Measurements from ENCODE around the gene DNAH8.
"Not testable (repeated sequence)": the region's sequence is repeated elsewhere in the genome, so short reads cannot be mapped to it uniquely, and the experiment has no call there.

Gene DNAH8

DNA sequence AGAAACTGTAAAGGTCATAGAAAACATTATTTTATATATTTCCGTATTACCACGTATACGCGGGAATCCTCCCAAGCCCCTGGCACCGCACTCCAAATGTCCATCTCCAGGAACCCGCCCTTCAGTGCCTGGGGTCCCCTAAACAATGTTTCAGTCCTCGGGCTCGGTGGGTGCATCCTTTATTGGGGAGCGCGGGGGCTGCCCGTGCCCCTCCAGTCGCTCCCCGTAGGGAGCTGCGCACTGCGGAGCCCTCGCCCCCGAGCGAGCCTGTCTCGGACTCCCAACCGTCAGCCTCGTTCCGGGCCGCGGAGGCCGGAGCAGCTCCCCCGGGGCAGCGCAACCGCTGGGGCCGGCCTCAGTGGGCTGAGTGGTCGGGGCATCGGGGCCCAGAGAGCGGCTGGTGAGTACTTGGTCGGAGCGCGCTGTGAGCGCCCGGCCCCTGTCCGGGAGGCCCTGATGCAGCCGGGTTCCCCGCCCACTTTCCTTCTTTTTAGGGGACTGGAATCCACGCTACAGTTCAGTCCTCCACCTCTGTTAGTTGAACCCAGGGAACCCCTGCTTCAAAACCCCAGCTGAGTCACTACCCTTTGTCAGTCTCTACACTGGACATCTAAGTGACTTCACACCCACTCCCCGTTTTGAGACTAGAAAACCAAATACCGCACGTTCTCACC, at the start of gene DNAH8:
DNAH8 (plus strand) TSS at position 296 of the 674 bp plus-strand sequence. CDS start 7,499 bp downstream, outside the sequence.
- peak in 1 of 2 donors; percentile 10 for DNase-seq (ENCODE audit: low read depth in 2 of 2)

- DNase-seq (ENCODE audit: low read depth in 2 of 2) = no peak
Measured at GRCh38 chr6:38671885-38672467, 43.1 kb upstream of the DNAH8 start.

- peak in 1 of 2 donors; percentile 3 for DNase-seq (ENCODE audit: low read depth in 2 of 2)
Measured at GRCh38 chr6:38673397-38674165, 41.5 kb upstream of the DNAH8 start.

GRCh38 chr6:38676236-38676973, 38.7 kb upstream of the DNAH8 start:
- no peak for DNase-seq (ENCODE audit: low read depth in 2 of 2)

DNA sequence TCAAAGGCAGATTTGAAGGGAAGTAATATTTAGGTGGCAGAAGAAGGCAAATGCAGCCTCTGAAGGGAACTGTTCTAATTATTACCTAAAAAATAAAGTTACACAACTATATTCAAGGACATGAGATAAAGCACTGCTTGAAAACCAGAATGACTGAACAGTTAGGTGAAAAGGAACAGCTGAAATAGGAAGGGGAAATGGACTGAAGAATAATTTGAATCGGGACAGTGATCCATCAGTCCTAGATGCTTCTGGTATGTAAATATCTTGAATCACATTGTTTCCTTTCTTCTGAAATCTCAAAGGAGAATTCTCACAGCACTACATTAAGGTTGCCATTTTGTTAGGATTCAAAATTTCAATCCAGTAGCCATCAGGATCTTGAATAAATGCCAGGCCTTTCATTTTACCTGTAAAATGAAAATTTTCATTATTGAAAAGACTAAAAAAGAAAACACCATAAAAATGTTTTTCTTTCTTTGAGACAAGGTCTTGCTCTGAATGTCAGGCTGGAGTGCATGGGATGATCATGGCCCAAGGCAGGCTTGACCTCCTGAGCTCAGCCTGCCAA, 38.1 kb upstream of the DNAH8 start:
- DNase-seq (ENCODE audit: low read depth in 2 of 2) = no peak

DNA sequence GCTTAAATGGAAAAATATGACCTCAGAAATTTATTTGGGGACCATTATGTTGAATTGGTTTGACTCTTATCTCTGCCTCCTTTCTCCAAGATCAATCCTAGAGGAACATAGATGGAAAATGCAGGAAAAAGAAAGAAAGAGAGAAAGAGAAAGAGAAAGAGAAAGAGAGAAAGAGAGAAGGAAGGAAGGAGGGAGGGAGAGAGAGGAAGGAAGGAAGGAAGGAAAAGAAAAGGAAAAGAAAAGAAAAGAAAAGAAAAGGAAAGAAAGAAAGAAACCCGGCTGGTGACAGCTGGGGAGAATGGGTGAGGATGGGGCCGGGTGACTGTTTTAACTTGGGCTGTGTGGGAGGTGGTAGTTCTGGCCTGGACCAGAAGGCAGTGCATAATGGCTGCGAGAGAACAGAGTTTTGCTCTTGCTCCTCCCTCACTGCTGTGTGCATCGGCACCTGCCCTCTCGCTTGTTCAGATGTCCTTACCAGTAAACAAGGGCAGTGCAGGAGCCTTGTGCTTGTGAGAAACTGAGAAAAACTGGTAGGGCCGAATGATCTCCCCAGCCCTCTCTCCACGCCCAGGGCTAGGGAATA, 36.8 kb upstream of the DNAH8 start:
- DNase-seq (ENCODE audit: low read depth in 2 of 2) = no peak

GRCh38 chr6:38679668-38680067, 35.4 kb upstream of the DNAH8 start:
- DNase-seq (ENCODE audit: low read depth in 2 of 2) = no peak

DNA sequence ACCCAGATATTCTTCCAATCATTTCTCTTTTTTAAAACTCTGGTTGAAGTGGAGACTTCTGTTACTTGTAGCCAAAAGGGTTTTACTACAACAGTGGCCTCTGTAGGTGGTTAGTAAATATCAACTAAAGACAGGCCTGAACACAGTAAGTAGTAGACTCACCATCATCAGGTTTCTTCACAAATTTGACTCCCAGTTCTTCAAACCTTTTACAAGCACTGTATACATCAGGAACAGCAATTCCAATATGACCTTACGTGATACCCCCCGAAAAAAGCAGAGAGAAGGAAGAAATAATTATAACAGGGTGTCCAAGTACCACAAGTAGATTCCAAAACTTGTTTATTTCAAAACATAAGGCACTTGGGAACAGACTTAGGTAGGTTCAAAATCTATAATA, 33.3 kb upstream of the DNAH8 start:
- DNase-seq (ENCODE audit: low read depth in 2 of 2) = no peak

GRCh38 chr6:38684237-38684636, 30.9 kb upstream of the DNAH8 start:
- no peak for DNase-seq (ENCODE audit: low read depth in 2 of 2)

DNA sequence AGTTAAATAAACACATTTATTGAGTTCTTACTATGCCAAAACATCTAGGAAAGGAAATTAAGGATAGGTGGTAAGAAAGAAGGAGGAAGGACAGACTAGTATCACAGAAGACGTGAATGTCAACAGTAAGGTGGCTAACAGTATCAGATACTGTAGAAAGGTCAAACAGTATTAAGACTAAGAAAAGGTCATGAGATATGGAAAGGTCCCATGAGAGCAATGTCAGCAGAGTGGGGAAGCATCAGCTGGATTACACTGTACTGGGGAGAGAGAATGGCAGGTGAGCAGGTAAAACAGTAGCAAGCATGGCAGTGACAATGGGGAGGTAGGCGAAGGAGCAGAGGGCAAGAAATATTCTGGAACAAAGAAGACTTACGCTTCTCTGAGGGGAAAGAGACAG, 30.2 kb upstream of the DNAH8 start:
- no peak for DNase-seq (ENCODE audit: low read depth in 2 of 2)

- DNase-seq (ENCODE audit: low read depth in 2 of 2) = no peak
Measured at GRCh38 chr6:38686270-38687042, 28.7 kb upstream of the DNAH8 start.

GRCh38 chr6:38687043-38687353, 28.1 kb upstream of the DNAH8 start:
- no peak for DNase-seq (ENCODE audit: low read depth in 2 of 2)

GRCh38 chr6:38687549-38687948, 27.6 kb upstream of the DNAH8 start:
- no peak for DNase-seq (ENCODE audit: low read depth in 2 of 2)

DNA sequence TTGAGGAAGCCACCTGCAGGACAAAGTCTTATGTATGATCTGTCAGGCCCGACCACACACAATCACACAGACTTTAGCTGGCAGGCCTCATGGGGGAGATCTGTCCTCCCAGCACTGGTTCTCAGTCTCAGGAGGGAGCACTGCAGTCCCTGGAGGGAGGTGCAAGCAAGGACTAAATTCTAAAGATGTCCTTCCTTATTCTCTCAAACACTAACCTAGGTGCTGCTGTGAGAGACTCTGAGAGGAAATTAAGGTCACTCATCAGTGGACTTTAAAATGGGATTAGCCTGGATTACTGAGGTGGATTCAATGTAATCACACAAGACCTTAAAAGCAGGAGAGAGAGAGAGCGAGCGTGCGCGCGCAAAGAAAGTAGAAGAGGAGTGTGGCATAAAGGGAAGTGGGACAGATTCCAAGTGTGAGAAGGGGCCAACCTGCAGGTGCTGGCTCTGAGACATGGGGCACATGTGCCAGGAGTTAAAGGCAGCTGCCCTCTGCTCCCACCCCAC, 26.5 kb upstream of the DNAH8 start:
- DNase-seq (ENCODE audit: low read depth in 2 of 2) = no peak

DNA sequence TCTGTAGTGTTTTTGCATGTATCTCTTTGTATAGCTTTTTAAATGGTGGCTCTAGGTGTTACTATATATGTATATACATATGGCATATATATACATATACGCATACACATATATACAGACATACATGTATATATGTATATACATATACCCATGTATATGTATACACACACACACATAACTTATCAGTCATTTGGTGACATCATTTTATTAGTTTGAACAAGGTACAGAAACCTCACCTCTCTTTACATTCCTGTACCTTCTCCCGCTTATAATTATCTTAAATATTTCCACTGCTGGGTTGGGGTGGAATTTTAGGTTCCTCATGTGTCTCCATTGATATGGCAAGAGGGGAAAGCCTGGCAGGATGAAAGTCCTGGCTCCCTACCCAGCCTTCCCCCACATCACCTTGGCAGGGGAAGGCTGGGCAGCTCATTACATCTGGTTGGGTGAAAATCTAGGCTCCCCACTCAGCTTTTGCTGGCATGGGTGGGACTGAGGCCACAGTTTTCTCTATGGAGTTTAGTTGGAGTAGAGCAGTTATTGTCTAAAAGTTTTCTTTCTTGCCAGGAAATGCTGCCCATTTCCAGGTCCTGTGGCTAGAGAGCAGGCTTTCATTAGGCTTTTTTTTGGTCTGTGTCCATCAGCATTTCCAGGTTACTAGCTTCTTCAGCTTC, 19.7 kb upstream of the DNAH8 start:
- DNase-seq (ENCODE audit: low read depth in 2 of 2) = no peak

- DNase-seq (ENCODE audit: low read depth in 2 of 2) = no peak
Measured at GRCh38 chr6:38695933-38696332, 19.2 kb upstream of the DNAH8 start.

- no peak for DNase-seq (ENCODE audit: low read depth in 2 of 2)
Measured at GRCh38 chr6:38696345-38696744, 18.8 kb upstream of the DNAH8 start.

GRCh38 chr6:38697846-38698245, 17.3 kb upstream of the DNAH8 start:
- DNase-seq (ENCODE audit: low read depth in 2 of 2) = no peak

- not testable (repeated sequence) for DNase-seq (ENCODE audit: low read depth in 2 of 2)
Measured at GRCh38 chr6:38699702-38700101, 15.4 kb upstream of the DNAH8 start.

- DNase-seq (ENCODE audit: low read depth in 2 of 2) = no peak
Measured at GRCh38 chr6:38701551-38701950, 13.6 kb upstream of the DNAH8 start.

Measured in stimulated activated CD8-positive, alpha-beta memory T cell treated with anti-CD3 and anti-CD28 coated beads, Interleukin-2, amount 100 ng/mL, for 48 hours (primary cell).